ENCODE results near the gene PDE4D. TPM values are rescaled to one million over a fixed set of nuclear protein-coding genes. Genes with fewer than 3 reads are reported as not detected.
A peak's percentile ranks its signal among the peaks of the same experiment; 100 is the strongest.
"Not testable (repeated sequence)": the region's sequence is repeated elsewhere in the genome, so short reads cannot be mapped to it uniquely, and the experiment has no call there.

Gene PDE4D
- total RNA-seq, 1 donor from 2014 or later: 219 TPM

DNA sequence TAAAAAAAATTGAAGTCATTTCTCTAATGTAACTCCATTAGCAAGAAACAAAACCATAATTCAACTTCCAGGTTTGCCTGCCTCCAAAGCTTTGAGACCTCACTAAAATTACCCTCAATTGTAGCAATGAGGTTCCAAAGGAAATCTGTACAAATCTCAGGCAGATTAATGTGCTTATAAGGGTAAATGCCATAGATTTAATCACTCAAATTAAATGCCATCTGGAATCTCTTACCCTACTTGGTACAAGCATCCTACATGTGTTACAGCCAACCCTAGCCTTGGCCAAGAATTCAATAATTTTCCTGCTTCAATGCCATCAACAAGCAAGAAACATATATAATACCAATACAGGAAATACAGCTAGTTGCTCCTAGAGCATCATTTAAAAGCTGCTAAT, 857.8 kb downstream of the PDE4D start:
- no peak for DNase-seq

DNA sequence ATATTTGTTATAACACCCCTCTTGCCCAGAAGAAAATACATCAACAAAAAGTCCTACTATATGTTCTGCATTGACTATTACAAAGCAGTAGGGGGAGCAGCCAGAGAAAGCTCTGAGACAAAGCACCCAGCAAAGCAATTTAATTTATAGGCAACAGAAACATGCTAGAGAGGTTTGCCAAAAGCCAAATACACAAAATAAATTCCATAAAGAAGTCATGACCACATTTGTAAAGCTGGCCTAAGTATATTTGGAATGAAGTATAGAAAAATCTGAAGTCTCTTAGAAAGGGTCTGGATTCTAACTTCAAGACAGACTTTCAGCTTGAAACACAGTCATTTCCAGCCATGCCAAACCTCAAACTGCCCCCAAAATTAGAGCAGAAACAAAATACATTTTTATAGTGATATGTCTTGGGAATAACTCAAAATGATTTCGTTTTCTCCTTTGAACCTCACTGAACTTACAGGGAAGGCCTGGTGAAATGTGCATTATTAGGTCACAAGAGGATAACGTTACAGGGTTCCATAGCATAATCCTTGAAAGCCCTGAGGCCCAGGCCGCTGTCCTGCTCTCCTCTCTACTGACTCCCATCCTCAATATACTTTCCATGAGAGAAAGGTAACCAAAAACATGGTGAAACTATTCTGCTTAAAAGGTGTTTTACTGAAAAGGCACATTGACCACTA, 858.9 kb downstream of the PDE4D start:
- no peak for DNase-seq

DNA sequence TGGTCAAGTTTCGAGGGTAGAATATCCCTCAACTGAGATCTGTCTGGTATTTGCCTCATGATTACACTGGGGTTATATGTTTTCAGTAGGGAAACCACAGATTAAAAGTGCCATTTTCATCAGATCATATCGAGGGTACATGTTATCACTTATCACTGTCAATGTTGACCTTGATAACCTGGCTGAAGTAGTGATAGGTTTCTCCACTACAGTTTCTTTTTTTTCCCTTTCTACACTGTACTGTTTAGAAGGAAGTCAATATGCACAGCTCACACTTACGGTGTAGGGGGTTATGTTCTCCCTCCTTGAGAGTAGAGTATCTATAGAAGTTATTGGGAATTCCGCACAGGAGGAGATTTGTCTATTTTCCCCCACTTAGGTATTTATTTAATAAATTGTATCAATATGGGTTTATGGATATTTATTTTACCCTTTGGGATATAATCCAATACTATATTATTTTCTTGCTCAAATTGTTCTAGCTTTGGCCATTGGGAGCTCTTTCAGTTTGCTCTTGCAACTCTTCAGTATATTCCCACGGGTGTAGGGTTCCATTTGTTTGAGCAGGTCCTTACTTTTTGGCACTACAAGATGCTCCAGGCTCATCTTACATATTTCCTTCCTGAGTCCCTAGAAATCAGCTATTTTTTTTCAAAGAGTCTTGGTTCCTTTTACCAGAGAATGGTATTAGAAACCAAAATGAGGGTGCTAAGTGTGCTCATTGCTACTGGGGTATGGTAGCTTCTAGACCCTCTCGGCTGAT, 866.2 kb downstream of the PDE4D start:
- DNase-seq: no peak

DNA sequence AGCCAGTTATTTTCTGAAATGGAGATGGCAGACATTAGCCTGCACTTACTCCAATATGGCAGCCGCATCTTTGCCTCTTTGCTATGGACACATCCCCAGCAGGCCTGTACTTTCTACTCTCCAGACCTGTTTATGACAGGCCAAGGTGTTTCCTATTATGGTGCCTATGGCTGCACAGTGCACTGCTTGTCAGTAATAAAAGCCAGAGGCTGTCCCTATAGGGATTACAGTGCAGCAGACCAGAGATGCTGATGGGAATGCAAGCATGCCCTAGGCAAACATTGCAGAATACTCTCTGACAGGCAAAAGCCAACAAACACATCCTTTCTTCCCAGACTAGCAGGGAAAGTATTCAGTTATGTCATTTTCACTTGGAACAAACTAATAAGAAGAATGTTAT, 867.8 kb downstream of the PDE4D start:
- no peak for DNase-seq

DNA sequence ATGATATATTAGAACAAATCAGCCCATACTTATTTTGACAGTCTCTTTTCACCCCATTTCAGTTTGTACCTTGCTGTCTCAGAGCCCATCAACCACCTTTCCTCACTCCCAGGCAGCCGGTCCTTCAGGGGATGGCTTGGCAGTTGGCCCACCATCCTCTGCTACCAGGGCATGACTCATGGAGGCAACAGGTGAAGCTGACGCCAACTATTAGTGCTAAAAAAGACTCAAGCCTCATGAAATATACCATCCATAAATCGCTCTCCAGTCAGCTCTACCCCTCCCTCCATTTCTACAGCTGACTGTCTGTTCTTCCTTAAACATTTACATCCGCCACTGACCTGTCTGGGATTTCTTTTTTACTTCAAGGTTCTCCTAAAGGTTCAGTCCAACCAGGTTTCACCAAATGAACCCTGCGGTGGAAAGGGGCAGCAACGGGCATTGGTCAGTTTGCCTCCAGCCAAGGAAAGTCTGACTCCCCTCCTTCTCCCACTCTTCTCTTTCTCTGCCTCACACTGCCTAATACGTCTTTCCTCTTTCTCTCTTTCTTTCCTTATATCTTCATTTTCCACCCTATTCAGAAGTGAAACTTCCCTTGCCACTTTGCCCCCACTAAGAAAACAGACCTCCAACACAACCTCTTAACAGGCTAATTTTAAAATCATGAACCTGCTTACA, 871.5 kb downstream of the PDE4D start:
- DNase-seq: no peak

DNA sequence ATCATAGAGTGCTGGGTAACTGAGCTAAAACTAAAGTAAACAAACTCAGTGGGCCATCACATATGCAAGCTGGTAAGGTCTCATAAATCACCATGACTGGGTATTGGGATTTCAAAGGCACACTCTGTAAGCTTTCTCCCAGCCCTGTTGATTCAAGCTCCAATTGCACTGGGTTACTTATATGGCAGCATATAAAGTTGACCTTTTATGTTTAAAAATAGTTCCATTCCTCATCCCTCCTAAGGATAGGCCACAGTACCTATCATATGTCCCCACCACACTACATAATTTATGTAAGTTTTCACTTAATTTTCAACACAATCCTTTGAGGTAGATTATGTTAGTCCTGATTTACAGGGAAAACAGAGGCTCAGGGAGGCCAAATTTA, 872.2 kb downstream of the PDE4D start:
- DNase-seq: no peak

DNA sequence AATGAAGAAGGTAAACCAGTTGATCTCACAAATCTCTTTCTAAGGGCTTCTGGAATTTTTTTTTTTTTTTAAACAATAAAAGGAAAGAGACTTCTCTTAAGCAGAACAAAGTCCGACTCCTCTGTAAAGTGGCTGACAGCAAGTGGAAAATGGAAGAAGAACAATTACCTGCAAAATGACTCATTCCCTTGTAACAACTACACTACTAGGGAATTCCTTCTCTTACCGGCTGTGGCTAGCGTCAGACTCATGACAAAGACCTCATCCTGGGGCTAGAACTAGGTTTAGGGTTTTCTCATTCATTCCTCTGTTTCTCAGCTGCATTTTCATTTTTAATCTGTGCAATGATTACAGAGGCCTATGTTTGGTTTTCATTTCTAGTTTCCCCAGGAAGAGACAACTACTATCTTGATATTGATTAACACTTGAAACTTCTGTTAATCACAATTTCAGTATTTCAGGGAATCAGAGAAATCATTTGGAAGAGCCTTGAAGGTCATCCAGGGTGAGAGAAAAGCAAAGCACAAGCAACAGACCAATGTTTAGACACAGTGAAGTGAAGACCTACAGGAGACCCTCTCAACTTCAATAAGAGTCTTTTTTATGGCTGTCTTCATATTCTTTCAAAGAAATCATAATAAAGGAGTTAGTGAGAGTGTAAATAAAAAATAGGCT, 872.8 kb downstream of the PDE4D start:
- no peak for DNase-seq

DNA sequence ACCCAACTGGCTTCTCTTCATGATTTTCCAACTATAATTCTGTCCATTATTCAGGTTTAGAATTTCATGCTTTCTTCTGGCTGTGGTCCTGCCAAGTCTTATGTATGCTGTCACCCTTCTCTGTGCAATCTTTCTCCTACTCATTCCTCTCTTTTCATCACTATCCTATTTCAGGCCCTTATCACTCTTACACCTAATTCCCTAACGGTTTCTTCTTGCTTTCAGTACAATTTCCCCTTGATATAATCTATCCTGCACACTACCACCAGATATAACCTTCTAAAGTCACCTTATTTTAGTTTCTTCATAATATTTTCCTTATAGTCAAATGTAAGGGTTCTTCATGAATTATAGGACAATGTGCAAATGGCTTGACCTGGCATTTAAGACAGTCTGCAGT, 874.4 kb downstream of the PDE4D start:
- DNase-seq: no peak

DNA sequence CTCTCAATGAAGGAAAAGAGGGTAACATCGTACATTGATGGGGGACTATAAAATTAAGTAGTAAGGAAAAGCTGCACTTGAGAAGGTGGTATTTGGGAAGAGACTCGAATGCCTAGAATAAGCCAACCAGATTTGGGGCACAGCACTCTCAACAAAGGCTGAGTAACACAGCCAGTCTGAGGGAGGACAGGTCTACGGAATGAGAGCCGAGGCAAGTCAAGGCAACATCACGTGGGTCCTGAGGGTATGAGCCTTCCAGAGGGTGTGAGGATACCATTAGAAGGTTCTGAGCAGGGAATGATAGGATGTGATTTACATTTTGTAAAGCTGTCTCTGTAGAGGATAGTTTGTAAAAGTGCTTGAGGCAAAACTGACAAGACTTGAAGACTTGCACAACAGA, 876.6 kb downstream of the PDE4D start:
- DNase-seq: no peak

DNA sequence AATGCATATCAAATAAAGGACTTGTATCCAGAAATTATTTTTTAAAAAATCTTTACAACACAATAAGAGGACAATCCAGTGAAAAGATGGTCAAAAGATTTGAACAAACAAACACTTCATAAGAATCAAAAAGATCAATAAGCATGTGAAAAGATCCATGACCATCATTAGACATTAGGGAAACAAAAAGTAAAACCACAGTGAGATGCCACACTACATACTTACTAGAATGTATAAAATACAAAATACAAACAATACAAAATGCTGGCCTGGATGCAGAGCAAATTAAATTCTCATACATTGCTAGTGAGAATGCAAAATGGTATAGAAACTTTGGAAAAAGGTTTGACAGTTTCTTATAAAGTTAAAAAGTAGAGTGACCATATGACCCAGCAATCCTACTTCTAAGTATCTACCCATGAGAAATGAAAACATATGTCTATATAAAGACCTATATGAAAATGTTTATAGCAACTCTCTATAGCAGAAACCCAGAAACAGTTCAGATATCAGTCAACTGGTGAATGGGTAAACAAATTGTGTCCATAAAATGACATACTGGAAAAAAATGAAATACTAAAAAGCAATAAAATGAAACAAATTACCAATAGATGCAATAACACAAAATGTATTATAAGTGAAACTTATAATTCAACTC, 884.6 kb downstream of the PDE4D start:
- DNase-seq: no peak

DNA sequence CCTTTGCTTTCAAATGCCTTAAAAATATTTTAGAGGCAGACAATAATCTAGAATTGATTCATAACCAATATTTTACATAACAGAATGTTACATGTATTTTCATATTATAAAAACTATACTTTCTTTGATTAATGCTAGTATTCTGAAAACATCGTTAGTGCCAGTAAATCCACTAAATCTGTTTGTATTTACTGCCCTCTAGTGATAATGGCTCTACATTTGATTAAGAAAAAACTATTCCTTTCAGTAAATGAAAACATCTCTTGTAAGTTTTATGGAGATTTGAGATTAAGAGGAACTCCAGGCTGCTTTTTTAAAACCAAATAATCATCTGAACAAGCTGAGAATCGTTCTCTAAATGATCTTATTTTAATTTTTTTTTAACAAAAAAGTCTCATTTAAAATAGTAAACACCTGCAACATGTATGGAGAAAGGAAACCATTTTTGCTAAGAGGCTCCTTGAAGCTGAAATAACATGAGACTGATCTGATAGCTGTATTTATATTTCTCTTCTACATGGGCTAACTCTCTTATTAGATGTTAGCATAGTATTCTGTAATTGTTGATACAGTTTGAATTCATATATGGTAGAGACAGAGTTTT, 886.0 kb downstream of the PDE4D start:
- DNase-seq: no peak

DNA sequence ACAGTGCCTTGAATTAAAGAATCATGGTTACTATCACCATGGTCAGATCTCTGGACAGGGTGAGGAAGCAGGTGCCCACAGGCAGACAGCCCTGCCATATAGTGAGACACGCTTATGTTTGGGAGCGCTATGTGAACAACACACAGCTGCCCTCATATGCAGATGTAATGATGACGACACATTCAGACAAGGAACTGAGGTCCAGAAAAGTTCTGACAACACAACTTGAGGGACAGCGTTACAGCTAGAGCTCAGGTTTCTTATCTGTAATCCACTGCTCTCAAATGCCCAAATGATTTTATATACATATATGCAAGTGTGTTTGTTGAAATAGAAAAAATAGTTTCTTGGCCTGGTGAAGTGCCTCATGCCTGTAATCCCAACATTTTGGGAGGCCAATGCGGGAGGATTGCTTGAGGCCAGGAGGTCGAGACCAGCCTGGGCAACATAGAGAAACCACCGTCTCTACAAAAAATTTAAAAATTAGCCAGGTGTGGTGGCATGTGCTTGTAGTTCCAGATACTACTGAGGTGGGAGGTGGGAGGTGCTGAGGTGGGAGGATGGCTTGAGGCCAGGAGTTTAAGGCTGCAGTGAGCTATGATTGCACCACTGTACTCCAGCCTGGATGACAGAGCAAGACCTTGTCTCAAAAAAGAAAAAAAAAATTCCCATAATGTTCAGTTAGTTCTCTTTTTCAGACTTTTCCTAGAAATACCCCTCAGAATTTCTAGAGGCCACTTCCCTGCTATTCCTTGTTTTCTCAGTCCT, 887.4 kb downstream of the PDE4D start:
- no peak for DNase-seq

DNA sequence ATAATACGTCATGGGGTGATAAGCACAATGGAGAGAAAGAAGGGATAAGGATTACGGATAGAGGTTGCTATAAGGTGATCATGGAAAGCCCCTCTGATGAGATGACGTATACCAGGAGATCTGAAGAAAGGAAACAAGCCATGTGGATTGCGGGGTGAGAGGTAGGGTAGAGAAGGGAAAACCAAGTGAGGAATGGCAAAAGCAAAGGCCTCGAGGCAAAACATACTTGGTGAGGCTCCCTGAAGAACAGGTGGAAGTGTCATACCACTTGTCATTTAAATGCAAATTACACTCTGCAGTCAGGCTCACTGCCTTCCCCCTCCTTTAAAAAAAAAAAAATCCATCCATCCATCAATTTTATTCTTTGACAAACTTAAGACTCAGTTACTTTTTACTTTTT, 889.9 kb downstream of the PDE4D start:
- DNase-seq: no peak

DNA sequence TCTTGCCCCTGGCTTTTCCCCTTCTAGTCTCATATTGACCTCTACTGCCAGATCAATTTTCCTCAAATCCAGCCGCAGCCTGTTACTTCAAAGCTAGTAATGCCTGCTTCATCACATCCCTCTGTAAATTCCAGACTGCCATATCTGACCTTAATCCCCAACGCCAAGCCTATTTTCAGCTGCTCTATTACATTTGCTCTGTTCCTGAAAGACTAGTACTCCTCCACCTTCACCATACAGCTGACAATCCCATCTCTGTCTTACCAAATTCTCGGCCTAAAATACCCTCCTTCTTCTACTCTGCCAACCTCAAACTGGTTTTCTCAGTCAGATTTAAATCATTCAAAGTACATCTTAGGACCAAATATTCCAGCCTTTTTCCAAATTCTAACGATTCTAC, 890.4 kb downstream of the PDE4D start:
- DNase-seq: no peak

DNA sequence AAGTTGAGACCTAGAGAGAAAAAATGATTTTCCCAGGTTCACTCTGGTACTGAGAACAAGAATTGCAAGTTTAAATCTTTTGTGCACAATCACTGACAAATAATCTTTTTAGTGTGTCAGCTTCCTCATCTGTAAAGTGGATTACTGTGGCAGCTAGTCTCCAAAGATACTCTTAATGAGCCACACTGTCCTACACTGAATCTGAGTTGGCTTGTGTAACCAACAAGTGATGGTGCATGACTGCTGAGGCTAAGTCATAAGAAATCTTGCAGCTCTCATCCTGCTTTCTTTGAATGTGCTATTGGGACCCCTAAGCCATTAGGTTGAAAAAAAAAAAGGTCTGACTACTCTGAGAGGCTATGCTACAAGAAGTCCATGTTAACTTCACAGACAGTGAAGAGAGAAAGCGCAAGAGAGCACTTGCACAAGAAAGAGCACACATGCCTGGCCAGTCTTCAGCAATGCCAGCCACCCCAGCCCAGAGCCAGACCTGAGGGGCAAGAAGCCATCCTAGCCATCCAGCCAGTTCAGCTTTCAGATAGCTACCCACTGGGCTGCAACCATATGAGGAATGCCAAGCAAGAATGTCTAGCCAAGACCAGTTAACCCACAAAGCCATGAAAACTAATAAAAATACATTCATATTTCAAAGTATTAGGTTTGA, 891.2 kb downstream of the PDE4D start:
- DNase-seq: no peak

DNA sequence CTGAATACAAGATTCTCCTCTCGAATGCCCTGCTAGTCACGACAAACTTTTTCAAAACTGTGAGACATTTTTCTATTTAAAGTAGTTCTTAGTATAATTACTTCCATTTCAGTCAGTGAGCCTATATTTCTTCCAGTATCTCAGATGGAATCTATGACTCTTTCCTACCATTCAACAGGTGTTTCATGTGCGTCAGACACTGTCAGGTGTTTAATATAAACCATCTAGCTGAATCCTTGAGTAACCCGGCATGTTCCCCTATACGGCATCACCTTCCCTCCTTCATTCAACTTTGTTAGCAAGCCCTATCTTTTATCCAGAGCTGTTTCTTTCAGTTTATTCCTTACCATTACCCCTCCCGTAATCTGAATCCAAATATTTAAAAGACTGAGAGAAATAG, 891.8 kb downstream of the PDE4D start:
- no peak for DNase-seq

DNA sequence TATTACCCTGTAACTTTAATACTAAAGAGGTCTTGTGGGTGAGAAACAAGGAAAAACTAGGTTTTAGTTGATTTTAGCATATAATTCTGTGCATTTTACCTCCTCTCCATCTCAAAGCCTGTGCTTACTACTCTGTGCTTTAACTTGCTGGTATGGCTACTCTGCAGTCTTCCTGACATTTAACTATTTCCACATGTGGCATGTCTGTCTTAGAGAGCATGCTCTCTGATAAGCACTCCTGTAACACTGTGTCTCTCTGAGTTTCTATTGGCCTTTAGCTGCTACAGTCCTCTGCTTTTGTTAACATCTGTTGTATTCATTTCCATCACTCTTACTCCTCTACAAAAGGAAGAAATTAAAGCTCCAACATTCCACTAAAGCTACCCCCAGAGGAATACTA, 892.4 kb downstream of the PDE4D start:
- DNase-seq: no peak

DNA sequence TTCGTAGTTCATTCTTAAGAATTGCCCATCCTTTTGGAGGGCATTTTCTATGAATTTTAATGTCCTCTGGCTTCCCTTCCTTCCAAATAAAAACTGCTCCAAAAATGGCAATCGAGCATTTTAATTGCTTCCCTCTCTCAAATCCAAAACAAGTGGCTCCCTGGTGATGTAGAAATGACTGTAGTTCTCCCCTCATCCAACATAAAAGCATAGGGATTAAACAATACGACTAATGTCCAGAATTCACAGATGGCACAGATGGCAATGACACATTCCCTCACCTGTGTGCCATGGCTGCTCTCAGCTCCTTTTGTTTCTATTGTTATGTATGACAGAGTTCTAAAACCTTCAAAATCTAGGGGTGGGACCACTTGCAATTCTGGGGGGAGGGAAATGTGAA, 893.3 kb downstream of the PDE4D start:
- DNase-seq: no peak

DNA sequence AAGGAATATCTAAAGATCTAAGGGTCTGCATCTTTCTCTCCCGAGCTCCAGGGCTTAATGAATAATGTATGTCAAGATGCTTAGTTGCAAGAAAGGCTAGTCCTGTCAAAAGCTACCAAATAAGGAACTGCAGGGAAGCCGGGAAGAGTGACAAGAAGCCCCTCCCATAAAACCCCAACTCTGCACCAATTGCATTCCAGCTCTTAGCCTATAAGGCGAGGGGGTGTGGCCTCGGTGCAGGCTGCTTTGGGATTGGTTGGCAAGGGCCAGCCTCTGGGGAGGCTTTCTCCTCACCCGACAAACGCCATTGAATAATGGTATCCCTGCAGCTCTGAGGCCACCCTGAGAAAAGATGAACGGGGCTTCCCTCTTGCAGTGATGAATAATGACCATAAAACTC, 893.7 kb downstream of the PDE4D start:
- DNase-seq: peak; percentile 86

DNA sequence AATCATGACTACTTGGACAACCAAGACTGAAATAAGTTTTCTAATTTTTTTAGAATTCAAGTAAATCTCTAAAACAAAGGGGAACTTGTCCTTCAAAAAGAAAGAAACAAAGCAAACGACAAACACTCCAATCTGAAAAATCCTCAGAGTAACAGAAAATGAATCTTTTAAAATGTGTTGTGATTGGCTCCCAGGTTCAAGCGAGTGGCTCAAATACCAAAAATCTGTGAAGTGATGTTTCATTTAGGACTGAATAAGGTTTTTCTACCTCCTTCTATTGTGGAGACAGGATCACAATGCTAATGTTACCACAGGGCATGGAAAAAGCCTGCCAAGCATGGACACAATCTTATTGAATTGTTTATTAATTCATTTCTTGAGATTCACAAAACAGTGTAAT, 895.0 kb downstream of the PDE4D start:
- no peak for DNase-seq

DNA sequence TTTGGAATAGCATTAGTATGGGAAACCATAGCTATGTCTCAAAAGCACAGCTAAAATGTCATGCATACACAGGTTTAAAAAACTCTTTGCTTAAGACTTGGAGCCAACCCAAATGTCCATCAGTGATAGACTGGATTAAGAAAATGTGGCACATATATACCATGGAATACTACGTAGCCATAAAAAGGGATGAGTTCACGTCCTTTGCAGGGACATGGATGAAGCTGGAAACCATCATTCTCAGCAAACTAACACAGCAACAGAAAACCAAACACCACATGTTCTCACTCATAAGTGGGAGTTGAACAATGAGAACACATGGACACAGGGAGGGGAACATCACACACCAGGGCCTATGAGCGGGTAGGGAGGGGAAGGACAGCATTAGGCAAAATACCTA, 897.7 kb downstream of the PDE4D start:
- DNase-seq: not testable (repeated sequence)

All from occipital lobe (tissue), 2 donors.